HFF-Myc (cell line): ENCODE measurements around the gene PTTG2.

Experiments
- DNase-seq: peaks from one replicate; pipeline ENCODE4 v3.0.0-alpha.2; 2011; ENCODE audit warnings: low read depth; ENCODE audit errors: extremely low read depth
- H3K4me3 ChIP-seq: replicated peaks from 2 replicates; pipeline ENCODE4 v1.5.1; 2011; ENCODE audit warnings: low read depth, mild to moderate bottlenecking, control low read depth, low read length
- CTCF ChIP-seq: IDR thresholded peaks from 2 replicates; pipeline ENCODE4 v1.5.1; 2012; ENCODE audit warnings: mild to moderate bottlenecking, low read depth, low read length, control low read depth; ENCODE audit errors: missing control alignments

PTTG2 gene

GRCh38 chr4:37999000-37999716, 39.0 kb downstream of the PTTG2 start:
- H3K4me3 ChIP-seq: no peak overlapping the region
- TF ChIP-seq CTCF: no peak
- DNase-seq: no peak

- H3K4me3 ChIP-seq: no peak overlapping the region
- DNase-seq: no peak
- no peak for TF ChIP-seq CTCF
These were observed 39.8 kb downstream of the PTTG2 start for GRCh38 chr4:37999965-38000364.

GRCh38 chr4:38001927-38002326, 41.7 kb downstream of the PTTG2 start:
- no peak for TF ChIP-seq CTCF
- no peak overlapping the region for H3K4me3 ChIP-seq
- DNase-seq: no peak

GRCh38 chr4:38002451-38003071, 42.4 kb downstream of the PTTG2 start:
- TF ChIP-seq CTCF: no peak
- DNase-seq: no peak
- H3K4me3 ChIP-seq: no peak overlapping the region

- no peak overlapping the region for H3K4me3 ChIP-seq
- no peak for TF ChIP-seq CTCF
- no peak for DNase-seq
These were observed 42.9 kb downstream of the PTTG2 start for GRCh38 chr4:38003102-38003501.

- H3K4me3 ChIP-seq: no peak overlapping the region
- DNase-seq: no peak
- TF ChIP-seq CTCF: no peak
These were observed 43.4 kb downstream of the PTTG2 start for GRCh38 chr4:38003628-38004027.
